GM19043 (cell line): Measurements from ENCODE around the gene TNIP3.
"Not testable (repeated sequence)": the region's sequence is repeated elsewhere in the genome, so short reads cannot be mapped to it uniquely, and the experiment has no call there.

Experiments used
- ATAC-seq: cut with Tn5 transposase; IDR thresholded peaks from one replicate; pipeline ENCODE4 v1.9.1; 2021; ENCODE audit warnings: low read depth; ENCODE audit not compliant: unreplicated experiment

The TNIP3 gene

GRCh38 chr4:121180558-121180957 is 16.4 kb upstream of the TNIP3 start:
- no peak for ATAC-seq

- ATAC-seq, result no peak
These were observed 13.4 kb upstream of the TNIP3 start for GRCh38 chr4:121177246-121178137.

GRCh38 chr4:121176082-121176934 is 12.2 kb upstream of the TNIP3 start:
- ATAC-seq, result no peak

GRCh38 chr4:121171477-121171876 is 7.4 kb upstream of the TNIP3 start:
- ATAC-seq, result not testable (repeated sequence)

GRCh38 chr4:121168446-121169281 is 4.5 kb upstream of the TNIP3 start:
- ATAC-seq, result peak; percentile 86

- no peak for ATAC-seq
These were observed 2.9 kb upstream of the TNIP3 start for GRCh38 chr4:121166976-121167375.

GRCh38 chr4:121165206-121165605 is 1.1 kb upstream of the TNIP3 start:
- no peak for ATAC-seq

- ATAC-seq, result no peak
These were observed 7.0 kb downstream of the TNIP3 start for GRCh38 chr4:121156822-121157769.

GRCh38 chr4:121155893-121156292 is 8.2 kb downstream of the TNIP3 start:
- ATAC-seq, result no peak

GRCh38 chr4:121154103-121154515 is 10.0 kb downstream of the TNIP3 start:
- ATAC-seq, result no peak

- no peak for ATAC-seq
These were observed 12.2 kb downstream of the TNIP3 start for GRCh38 chr4:121151942-121152341.

GRCh38 chr4:121150486-121150885 is 13.6 kb downstream of the TNIP3 start:
- ATAC-seq, result no peak

GRCh38 chr4:121150003-121150402 is 14.1 kb downstream of the TNIP3 start:
- ATAC-seq, result no peak

GRCh38 chr4:121148621-121149020 is 15.5 kb downstream of the TNIP3 start:
- no peak for ATAC-seq

- ATAC-seq, result no peak
These were observed 16.1 kb downstream of the TNIP3 start for GRCh38 chr4:121148000-121148399.

- no peak for ATAC-seq
These were observed 17.6 kb downstream of the TNIP3 start for GRCh38 chr4:121146530-121146929.

- no peak for ATAC-seq
These were observed 18.7 kb downstream of the TNIP3 start for GRCh38 chr4:121145430-121145829.

- no peak for ATAC-seq
These were observed 20.1 kb downstream of the TNIP3 start for GRCh38 chr4:121144021-121144420.

- no peak for ATAC-seq
These were observed 21.0 kb downstream of the TNIP3 start for GRCh38 chr4:121143131-121143530.
